DMS53 (cell line): ENCODE results near the gene BCL11B.

Experiments used
- DNase-seq: peaks from one replicate; lab custom pipeline; 2025; lab: John Stamatoyannopoulos, UW

The BCL11B gene

DNA sequence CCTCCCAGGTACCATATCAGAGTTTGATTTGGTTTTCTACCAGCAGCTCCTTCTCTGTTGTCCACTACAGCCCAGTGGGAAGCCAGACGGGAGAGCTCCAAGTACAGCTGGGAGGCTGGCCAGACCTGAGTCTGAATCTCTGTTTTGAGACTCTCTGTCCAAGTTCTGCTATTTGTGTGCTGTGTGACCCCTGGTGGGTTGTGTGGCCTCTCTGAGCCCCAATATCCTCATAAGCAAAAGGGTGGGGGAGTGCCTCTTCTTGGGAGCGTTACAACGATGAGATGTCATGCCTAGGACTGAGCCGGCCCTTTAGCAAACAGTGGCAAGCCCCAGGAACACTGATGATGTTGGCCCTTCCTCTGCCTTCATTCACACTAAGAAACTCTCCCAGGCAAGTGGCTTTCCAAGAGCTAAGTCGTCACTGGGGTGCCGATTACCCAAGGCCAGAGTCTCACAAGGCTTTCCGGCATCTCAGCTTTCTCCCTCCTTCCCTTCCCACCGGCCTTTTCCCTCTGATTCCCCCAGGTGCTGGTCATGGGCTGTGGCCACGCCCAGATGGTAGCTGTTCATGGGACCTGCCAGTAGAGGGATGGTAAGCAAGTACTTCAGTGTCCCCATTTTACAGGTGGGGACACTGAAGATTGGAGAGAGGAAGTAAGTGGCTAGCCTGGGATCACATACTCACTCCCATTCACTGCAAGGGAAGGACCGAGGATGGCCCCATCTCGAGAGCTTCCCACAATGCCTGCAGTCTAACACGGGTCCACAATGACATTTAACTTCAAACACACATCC is 47.7 kb downstream of the BCL11B start:
- no peak for DNase-seq

DNA sequence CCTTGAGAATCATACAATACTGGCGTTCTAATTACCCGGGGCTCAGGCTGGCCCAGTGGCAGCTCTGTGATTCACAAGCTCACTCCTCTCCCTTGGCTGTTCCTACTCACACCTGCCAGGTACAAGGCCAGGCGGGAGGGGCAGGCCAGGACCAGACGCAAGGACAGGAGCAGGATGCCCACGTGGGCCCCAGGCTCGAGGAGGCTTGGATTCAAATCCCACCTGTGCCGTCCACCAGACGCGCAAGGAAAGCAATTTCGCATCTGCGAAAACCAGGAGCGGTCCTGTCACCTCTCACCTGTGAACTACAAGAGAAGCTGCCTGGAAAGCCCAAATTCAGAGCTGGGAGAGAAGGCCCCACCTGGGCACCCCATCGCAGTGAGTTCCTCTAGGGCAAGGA is 50.6 kb downstream of the BCL11B start:
- no peak for DNase-seq

- DNase-seq = no peak
These were observed 54.7 kb downstream of the BCL11B start for GRCh38 chr14:99217066-99217955.

DNA sequence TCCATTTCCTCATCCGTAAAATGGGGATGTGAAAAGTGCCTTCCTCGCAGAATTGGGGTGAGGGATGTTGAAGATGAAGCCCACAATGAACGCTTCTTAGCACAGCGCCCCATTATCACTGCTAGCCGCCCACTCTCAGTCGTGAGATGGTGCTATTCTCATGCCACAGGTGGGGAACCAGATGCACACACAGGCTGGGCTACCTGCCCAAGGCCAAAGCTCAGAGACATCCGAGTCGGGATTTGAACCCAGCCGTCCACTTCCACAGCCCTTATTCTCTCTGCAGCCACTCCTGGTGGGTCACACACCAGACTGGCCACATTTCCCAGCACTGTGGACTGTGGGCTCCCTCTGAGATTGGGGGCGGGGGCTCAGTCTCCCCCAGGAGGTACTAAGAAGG is 55.8 kb downstream of the BCL11B start:
- DNase-seq = no peak

- DNase-seq = no peak
These were observed 56.7 kb downstream of the BCL11B start for GRCh38 chr14:99215277-99215676.

DNA sequence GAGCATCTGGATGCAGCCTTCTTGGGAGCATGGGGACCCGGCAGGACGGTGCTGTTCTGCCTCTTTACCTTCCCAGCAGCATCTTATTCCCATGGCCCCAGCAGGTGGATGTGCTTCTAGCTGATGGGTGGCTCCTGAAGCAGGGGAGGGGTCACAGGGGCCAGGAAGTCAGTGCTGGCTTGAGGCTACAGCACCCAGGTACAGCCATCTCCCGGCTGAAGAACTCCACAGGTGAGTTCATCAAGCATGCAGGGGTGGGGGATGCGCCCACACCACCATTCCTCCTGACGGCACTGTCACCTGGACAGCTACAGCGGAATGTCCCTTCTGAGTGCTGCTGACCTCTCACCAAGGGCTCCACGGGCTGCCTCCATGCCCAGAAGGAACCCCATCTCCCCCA is 57.3 kb downstream of the BCL11B start:
- DNase-seq = no peak

DNA sequence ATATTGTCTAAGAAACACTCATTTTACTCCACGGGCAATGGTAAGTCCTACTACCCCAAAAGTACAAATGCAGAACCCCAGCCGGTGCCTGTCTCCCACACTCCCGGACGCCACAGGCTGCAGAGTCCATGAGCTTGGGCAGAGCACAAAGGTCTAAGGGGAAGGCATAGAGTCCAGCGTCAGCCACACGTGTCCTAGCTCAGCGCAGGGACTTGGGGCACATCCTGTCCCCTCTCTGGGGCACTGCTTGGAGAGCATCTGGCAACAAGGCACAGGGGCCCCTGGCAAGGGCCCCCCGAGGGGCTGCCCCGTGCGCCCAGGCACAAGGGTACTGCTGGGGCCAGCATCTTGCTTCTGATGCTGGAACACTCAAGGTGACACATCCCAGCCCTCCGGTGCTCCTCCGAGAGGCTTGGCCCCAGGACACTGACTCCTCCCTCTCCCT is 58.4 kb downstream of the BCL11B start:
- no peak for DNase-seq

DNA sequence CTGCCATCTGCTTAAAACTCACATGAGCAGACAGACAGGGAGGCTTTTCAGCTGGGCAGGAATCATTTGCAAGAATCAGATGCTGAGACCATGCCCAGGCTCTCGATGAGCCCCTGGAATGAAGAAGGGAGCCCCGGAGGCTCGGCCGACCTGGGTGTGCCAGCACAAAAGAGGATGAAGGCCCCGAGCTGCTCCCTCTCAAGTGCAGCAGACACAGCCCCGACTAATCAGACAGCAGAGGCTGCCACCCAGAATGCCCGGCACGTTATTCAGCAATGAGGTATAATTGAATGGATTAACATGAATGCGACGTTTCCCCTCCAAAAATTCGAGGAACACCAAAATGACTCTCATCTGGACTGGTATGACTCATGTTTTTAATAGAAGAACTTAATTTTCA is 58.9 kb downstream of the BCL11B start:
- DNase-seq = no peak

- no peak for DNase-seq
These were observed 59.4 kb downstream of the BCL11B start for GRCh38 chr14:99212646-99213045.

DNA sequence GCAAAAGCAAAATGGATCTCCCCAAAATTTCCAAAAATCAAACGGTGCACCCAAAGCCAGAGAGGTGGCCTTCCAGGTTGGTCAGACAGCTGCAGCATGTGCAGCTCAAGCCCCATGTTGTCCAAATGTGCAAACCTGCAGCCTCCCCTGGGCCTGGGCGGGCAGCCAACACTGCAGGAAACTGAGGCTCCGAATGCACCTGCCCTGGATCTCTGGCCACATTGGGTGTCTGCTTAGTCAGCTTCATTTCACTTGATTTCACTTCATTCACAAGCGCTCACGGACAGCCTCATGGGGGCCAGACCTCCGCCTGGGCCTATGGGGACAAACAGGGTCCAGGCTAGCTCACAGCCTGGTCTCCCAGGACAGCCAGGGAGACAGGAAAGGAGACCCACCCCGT is 59.8 kb downstream of the BCL11B start:
- DNase-seq = no peak

- no peak for DNase-seq
These were observed 60.6 kb downstream of the BCL11B start for GRCh38 chr14:99211410-99211809.

DNA sequence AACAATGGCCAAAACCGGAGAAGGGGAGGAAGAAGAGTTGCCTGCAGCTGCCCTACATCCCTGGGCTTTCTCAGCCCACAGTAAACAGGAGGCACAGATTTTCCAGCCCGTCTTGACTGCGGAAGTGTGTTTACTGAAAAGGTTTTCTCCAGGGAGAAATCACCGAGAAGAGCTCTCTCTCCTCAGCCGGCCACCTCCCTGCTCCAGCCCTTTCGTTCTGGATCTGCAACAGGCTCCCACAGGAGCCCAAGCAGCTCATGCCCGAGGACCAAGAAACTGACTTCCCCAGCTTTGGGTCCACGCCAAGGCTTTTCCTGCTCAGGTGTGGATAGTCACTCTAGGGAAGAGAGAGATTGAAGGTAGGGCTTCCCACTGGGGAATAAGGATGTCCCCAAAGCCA is 61.7 kb downstream of the BCL11B start:
- DNase-seq = no peak

DNA sequence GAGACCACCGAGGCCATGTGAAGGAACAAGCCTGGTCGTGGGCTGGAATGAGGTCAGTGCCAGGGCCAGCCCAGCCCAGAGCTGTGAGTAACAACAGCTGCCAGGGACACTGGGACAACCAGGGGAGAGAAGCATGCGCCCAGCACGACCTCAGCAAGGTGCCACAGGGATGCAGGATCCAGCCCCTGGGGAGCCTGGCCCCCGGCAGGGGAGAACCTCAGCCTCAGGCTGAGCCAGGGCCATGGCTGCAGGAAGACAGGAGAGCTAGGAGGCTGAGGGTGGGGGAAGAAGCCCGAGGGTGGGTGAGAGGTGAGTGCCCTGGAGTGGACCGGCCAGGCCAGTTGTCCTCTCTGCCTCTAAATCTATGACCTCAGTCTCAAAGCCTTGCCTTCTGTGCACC is 62.6 kb downstream of the BCL11B start:
- DNase-seq = no peak

GRCh38 chr14:99208318-99208717 is 63.7 kb downstream of the BCL11B start:
- DNase-seq = no peak

DNA sequence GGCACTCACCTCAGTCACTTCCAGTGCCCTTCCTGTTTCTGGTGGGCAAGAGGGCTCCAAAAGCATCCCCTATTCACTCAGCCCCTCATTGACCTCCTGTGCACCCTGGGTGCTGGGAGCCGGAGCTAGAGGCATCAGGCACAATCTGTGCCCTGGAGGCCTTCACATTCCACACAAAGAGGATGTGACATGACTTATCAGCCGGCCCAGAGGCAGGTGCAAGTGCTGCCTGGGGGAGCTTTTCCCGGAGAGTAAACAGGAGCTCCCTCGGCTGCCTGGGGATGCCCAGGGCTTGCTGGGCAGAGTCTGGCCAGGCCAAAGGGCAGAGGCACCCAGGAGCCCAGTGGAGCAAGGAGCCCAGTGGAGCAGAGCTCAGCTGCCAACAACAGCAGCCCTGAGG is 64.5 kb downstream of the BCL11B start:
- DNase-seq = no peak

DNA sequence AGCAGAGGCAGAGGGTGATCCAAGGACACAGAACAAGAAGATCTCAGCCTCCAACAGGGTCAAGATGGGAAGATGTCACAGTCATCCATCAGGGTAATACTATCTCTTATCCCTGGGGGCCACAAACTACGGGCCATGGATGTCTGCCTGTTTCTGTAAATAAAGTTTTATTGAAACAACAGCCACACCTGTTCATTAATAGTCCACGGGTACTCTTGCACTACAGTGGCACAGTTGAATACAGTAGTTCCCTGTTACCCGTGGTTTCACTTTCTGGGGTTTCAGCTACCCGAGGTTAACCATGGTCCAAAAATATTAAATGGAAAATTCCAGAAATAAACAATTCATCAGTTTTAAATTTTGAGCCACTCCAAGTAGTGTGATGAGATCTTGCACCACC is 65.9 kb downstream of the BCL11B start:
- no peak for DNase-seq

- DNase-seq = no peak
These were observed 66.8 kb downstream of the BCL11B start for GRCh38 chr14:99205086-99205688.

GRCh38 chr14:99203801-99204200 is 68.2 kb downstream of the BCL11B start:
- DNase-seq = no peak

DNA sequence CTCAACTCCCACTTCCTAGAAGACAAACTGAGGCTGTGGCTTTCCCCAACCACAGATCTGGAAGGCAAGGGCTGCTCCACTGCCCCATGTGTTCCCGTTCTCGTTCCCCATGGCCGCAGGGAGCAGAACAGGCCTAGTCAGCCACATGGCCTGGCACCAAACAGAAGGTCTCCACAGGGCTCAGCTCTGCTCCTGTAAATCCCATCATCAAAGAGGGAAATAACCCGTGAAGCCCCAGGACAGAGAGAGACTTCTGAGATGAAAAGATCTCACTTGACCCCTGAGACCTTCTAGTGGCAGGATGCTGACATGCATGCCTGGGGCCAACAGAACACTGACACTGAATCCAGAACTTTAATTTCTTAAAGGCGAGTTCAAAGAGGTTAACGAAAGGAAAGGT is 68.9 kb downstream of the BCL11B start:
- no peak for DNase-seq

- no peak for DNase-seq
These were observed 69.5 kb downstream of the BCL11B start for GRCh38 chr14:99202516-99202915.

- no peak for DNase-seq
These were observed 70.5 kb downstream of the BCL11B start for GRCh38 chr14:99201351-99202073.

GRCh38 chr14:99200654-99201005 is 71.4 kb downstream of the BCL11B start:
- no peak for DNase-seq
